HCT116 (cell line): ENCODE measurements around the gene ACVR1. TPM values are rescaled to one million over a fixed set of nuclear protein-coding genes. Genes with fewer than 3 reads are reported as not detected.

Experiments used
- ATAC-seq: fragments of 200-7000 bp; cut with Tn5 transposase; 2 replicates; pipeline ENCODE4 v1.9.1; 2020; ENCODE audit warnings: mild to moderate bottlenecking, moderate library complexity
- BruUV-seq: library from RNA; stranded (reverse); fragments of 400-500 nt; replicated peaks from 2 replicates; lab custom pipeline; 2021; lab: Mats Ljungman, UMichigan
- CTCF ChIA-PET: fragments of 300-600 bp; sonication (Branson Sonifier 250); formaldehyde crosslinking; loops from one replicate; lab custom pipeline; 2021; ENCODE audit warnings: antibody characterized with exemption; lab: Charles Lee
- POLR2A ChIA-PET: fragments of 300-600, 350-600 bp; sonication (Branson Sonifier 250); formaldehyde crosslinking; loops from one replicate; lab custom pipeline; 2021; ENCODE audit warnings: antibody characterized with exemption; lab: Charles Lee
- RAD21 ChIA-PET, 2 experiments: fragments of 300-600 bp; sonication (Branson Sonifier 250); formaldehyde crosslinking; loops; one replicate each; lab custom pipeline; 2023; ENCODE audit warnings: low total read pairs in 2 of 2; ENCODE audit not compliant: uncharacterized antibody in 2 of 2, unreplicated experiment in 2 of 2, low non-redundant PET in 1 of 2; lab: Charles Lee
- DNase-seq: peaks from one replicate; pipeline ENCODE4 v3.0.0-alpha.2; 2010; ENCODE audit warnings: low read depth, low spot score
- H2AFZ ChIP-seq: fragments of 200-600 bp; shearing (Covaris generic), sonication (generic); 2 replicates; pipeline ENCODE4 v1.6.1; 2017; ENCODE audit warnings: low read depth, mixed run types, mixed read lengths, antibody characterized with exemption, low read length; ENCODE audit not compliant: poor library complexity, severe bottlenecking
- H3K27ac ChIP-seq: 2 replicates; pipeline ENCODE4 v1.5.1; 2012; ENCODE audit warnings: low read depth, low read length
- H3K27me3 ChIP-seq: fragments of 200-600 bp; sonication (generic); 2 replicates; pipeline ENCODE4 v1.6.1; 2016; ENCODE audit warnings: mixed run types, low read length, mixed read lengths; ENCODE audit not compliant: insufficient read depth
- H3K36me3 ChIP-seq, 2 experiments: fragments of 200-500 bp in 1 of 2; fragments of 200-600 bp in 1 of 2; sonication (Bioruptor generic) in 1 of 2; sonication (generic) in 1 of 2; 2 replicates each; pipeline versions ENCODE4 v1.5.1 to v1.6.1; 2014 to 2016; ENCODE audit warnings: low read length in 2 of 2, inconsistent platforms in 1 of 2, mixed read lengths in 1 of 2, mixed run types in 1 of 2; ENCODE audit not compliant: insufficient read depth in 2 of 2, control insufficient read depth in 1 of 2
- H3K4me1 ChIP-seq, 2 experiments: fragments of 200-600 bp in 1 of 2; sonication (generic) in 1 of 2; 2 replicates each; pipeline versions ENCODE4 v1.5.1 to v1.6.1; 2012 to 2017; ENCODE audit warnings: low read length in 2 of 2, inconsistent platforms in 1 of 2, mild to moderate bottlenecking in 1 of 2, mixed read lengths in 1 of 2, mixed run types in 1 of 2, moderate library complexity in 1 of 2; ENCODE audit not compliant: insufficient read depth in 2 of 2, control insufficient read depth in 1 of 2
- H3K4me2 ChIP-seq: fragments of 200-600 bp; sonication (generic); 2 replicates; pipeline ENCODE4 v1.6.1; 2017; ENCODE audit warnings: mixed run types, low read length, mixed read lengths
- H3K4me3 ChIP-seq, 2 experiments: fragments of 200-600 bp in 1 of 2; sonication (generic) in 1 of 2; replicated peaks in 1 of 2; 2 replicates each; pipeline ENCODE4 v1.5.1; 2011 to 2016; ENCODE audit warnings: low read length in 2 of 2, control low read depth in 1 of 2, low read depth in 1 of 2, mild to moderate bottlenecking in 1 of 2, mixed read lengths in 1 of 2, mixed run types in 1 of 2
- H3K79me2 ChIP-seq: fragments of 200-600 bp; sonication (generic); 2 replicates; pipeline ENCODE4 v1.6.1; 2017; ENCODE audit warnings: mild to moderate bottlenecking, mixed run types, low read length, moderate library complexity, mixed read lengths; ENCODE audit not compliant: insufficient read depth
- H3K9ac ChIP-seq: fragments of 200-600 bp; sonication (generic); 2 replicates; pipeline ENCODE4 v1.6.1; 2016; ENCODE audit warnings: low read length, mixed read lengths
- H3K9me2 ChIP-seq: fragments of 200-600 bp; sonication (generic), shearing (Covaris generic); 2 replicates; pipeline ENCODE4 v1.6.1; 2017; ENCODE audit warnings: mixed run types, mild to moderate bottlenecking, moderate library complexity; ENCODE audit not compliant: insufficient read depth
- H3K9me3 ChIP-seq, 2 experiments: fragments of 200-500 bp in 1 of 2; fragments of 200-600 bp in 1 of 2; sonication (Bioruptor generic) in 1 of 2; sonication (generic) in 1 of 2; 2 replicates each; pipeline ENCODE4 v1.6.1; 2014 to 2017; ENCODE audit warnings: low read length in 2 of 2, mixed read lengths in 2 of 2, inconsistent platforms in 1 of 2, low read depth in 1 of 2, mild to moderate bottlenecking in 1 of 2, mixed run types in 1 of 2, moderate library complexity in 1 of 2; ENCODE audit not compliant: control insufficient read depth in 1 of 2, insufficient read depth in 1 of 2
- H4K20me1 ChIP-seq: fragments of 200-600 bp; sonication (generic), shearing (Covaris generic); 2 replicates; pipeline ENCODE4 v1.6.1; 2017; ENCODE audit warnings: mixed run types, mild to moderate bottlenecking, moderate library complexity; ENCODE audit not compliant: insufficient read depth
- CBX3 ChIP-seq: IDR thresholded peaks from 2 replicates; pipeline ENCODE4 v1.6.1; 2012; ENCODE audit warnings: low read depth
- CEBPB ChIP-seq: IDR thresholded peaks from 2 replicates; pipeline ENCODE4 v1.6.1; 2012; ENCODE audit warnings: low read depth
- CTCF ChIP-seq, 3 experiments: fragments of 200-600 bp in 1 of 3; sonication (generic) in 1 of 3; IDR thresholded peaks in 2 of 3; conservative IDR thresholded peaks in 1 of 3; 2 replicates each; pipeline ENCODE4 v1.5.1; 2012 to 2017; ENCODE audit warnings: low read depth in 2 of 3, low read length in 2 of 3, antibody characterized with exemption in 1 of 3, borderline replicate concordance in 1 of 3, control low read depth in 1 of 3, mild to moderate bottlenecking in 1 of 3, mixed read lengths in 1 of 3, mixed run types in 1 of 3, moderate library complexity in 1 of 3; ENCODE audit not compliant: insufficient read depth in 1 of 3
- EGR1 ChIP-seq: IDR thresholded peaks from 2 replicates; pipeline ENCODE4 v1.6.1; 2012; ENCODE audit warnings: low read depth
- ELF1 ChIP-seq: IDR thresholded peaks from 2 replicates; pipeline ENCODE4 v1.6.1; 2012; ENCODE audit warnings: low read depth, borderline replicate concordance
- EZH2 ChIP-seq: fragments of 200-600 bp; sonication (generic); IDR thresholded peaks from 2 replicates; pipeline ENCODE4 v1.6.1; 2017; ENCODE audit warnings: antibody characterized with exemption, mixed run types
- EZH2phosphoT487 ChIP-seq: fragments of 200-600 bp; IDR thresholded peaks from 2 replicates; pipeline ENCODE4 v1.6.1; 2018; ENCODE audit warnings: antibody characterized with exemption, borderline replicate concordance
- FOSL1 ChIP-seq: IDR thresholded peaks from 2 replicates; pipeline ENCODE4 v1.6.1; 2012; ENCODE audit warnings: low read depth
- JUND ChIP-seq: IDR thresholded peaks from 2 replicates; pipeline ENCODE4 v1.6.1; 2012
- MAX ChIP-seq: IDR thresholded peaks from 2 replicates; pipeline ENCODE4 v1.6.1; 2012
- POLR2A ChIP-seq: IDR thresholded peaks from 2 replicates; pipeline ENCODE4 v1.7.0; 2011; ENCODE audit warnings: borderline replicate concordance; ENCODE audit not compliant: insufficient read depth, insufficient read length; ENCODE audit errors: extremely low read depth
- POLR2AphosphoS5 ChIP-seq: IDR thresholded peaks from 2 replicates; pipeline ENCODE4 v1.6.1; 2011; ENCODE audit warnings: mild to moderate bottlenecking, low read depth, low read length, moderate library complexity
- SP1 ChIP-seq: IDR thresholded peaks from 2 replicates; pipeline ENCODE4 v1.6.1; 2012; ENCODE audit warnings: low read depth
- SRF ChIP-seq: IDR thresholded peaks from 2 replicates; pipeline ENCODE4 v1.6.1; 2012; ENCODE audit warnings: low read depth
- TCF7L2 ChIP-seq: IDR thresholded peaks from 2 replicates; pipeline ENCODE4 v1.7.0; 2011; ENCODE audit warnings: borderline replicate concordance, inconsistent platforms; ENCODE audit not compliant: insufficient read depth, insufficient read length; ENCODE audit errors: extremely low read depth
- ZFX ChIP-seq: fragments of 450-650 bp; IDR thresholded peaks from 2 replicates; pipeline ENCODE4 v1.6.1; 2017
- ZNF274 ChIP-seq: fragments of 200-500 bp; sonication (Bioruptor generic); IDR thresholded peaks from 2 replicates; pipeline ENCODE4 v1.6.1; 2014; ENCODE audit warnings: mild to moderate bottlenecking, low read depth, low read length, inconsistent platforms
- intact Hi-C: fragments of 100-400 bp; cut with micrococcal nuclease; formaldehyde crosslinking; loops from 2 replicates; pipeline ENCODE4 v1.10.0; 2022
- total RNA-seq: library from RNA; stranded (reverse); gene quantifications from one replicate; pipeline ENCODE4 v1.2.1, GENCODE V29; 2021; ENCODE audit not compliant: unreplicated experiment

Gene ACVR1
- total RNA-seq, 1 experiment from 2014 or later: 16.9 TPM

GRCh38 chr2:157744571-157745076, 131.5 kb downstream of the ACVR1 start:
- H3K4me2 ChIP-seq: no peak overlapping the region
- RAD21 ChIA-PET: no interaction called here
- intact Hi-C loops: no loop called here
- H3K9me3 ChIP-seq: no peaks in the 10 kb centered on the region
- H3K79me2 ChIP-seq: no peaks in the 10 kb centered on the region
- H3K27me3 ChIP-seq: no peaks in the 10 kb centered on the region
- POLR2A ChIA-PET: no interaction called here
- H2AFZ ChIP-seq: no peak overlapping the region
- H3K9ac ChIP-seq: no peak overlapping the region
- no peaks in the 10 kb centered on the region for H3K4me1 ChIP-seq
- no peaks in the 10 kb centered on the region for H3K9me2 ChIP-seq
- TF ChIP-seq EGR1 (no peak), CEBPB (no peak), TCF7L2 (no peak), POLR2AphosphoS5 (no peak), FOSL1 (no peak), ELF1 (no peak), EZH2 (no peak), SRF (no peak), ZNF274 (no peak)
- no TSS peak for BruUV-seq
- H3K4me3 ChIP-seq: no peak overlapping the region
- no peaks in the 10 kb centered on the region; a peak in 1 of 4 replicates for H3K36me3 ChIP-seq
- ATAC-seq: no peak
- CTCF ChIA-PET: no interaction called here
- DNase-seq: no peak
- no peaks in the 10 kb centered on the region for H4K20me1 ChIP-seq
- H3K27ac ChIP-seq: no peak overlapping the region

- Histone ChIP-seq H3K27me3 (no peaks in the 10 kb centered on the region), H3K27ac (no peak overlapping the region), H3K79me2 (no peaks in the 10 kb centered on the region), H3K4me3 (no peak overlapping the region), H3K4me1 (no peaks in the 10 kb centered on the region), H3K9ac (no peak overlapping the region), H4K20me1 (no peaks in the 10 kb centered on the region), H3K9me2 (no peaks in the 10 kb centered on the region), H3K4me2 (no peak overlapping the region), H2AFZ (no peak overlapping the region), H3K36me3 (no peaks in the 10 kb centered on the region; a peak in 1 of 4 replicates), H3K9me3 (no peaks in the 10 kb centered on the region)
- BruUV-seq: no TSS peak
- ChIA-PET CTCF (no interaction called here), RAD21 (no interaction called here), POLR2A (no interaction called here)
- intact Hi-C loops: no loop called here
- no peak for ATAC-seq
- TF ChIP-seq SP1: no peak
- TF ChIP-seq CBX3: no peak
- TF ChIP-seq EGR1: no peak
- no peak for TF ChIP-seq EZH2
- TF ChIP-seq CTCF (IDR thresholded peaks at IDR 0.05 in 2 of 3, conservative IDR thresholded peaks at IDR 0.05 in 1 of 3; ENCODE audit: borderline replicate concordance in 1 of 3, insufficient read depth in 1 of 3, low read depth in 2 of 3, low read length in 2 of 3): no peak
- TF ChIP-seq CEBPB: no peak
- TF ChIP-seq EZH2phosphoT487: no peak
- no peak for TF ChIP-seq MAX
- TF ChIP-seq SRF: no peak
- TF ChIP-seq POLR2A: no peak
- no peak for TF ChIP-seq POLR2AphosphoS5
- TF ChIP-seq ZFX: no peak
- TF ChIP-seq JUND: no peak
- TF ChIP-seq ZNF274: no peak
- no peak for TF ChIP-seq FOSL1
- no peak for DNase-seq
Observed at GRCh38 chr2:157743051-157743450, 133.1 kb downstream of the ACVR1 start.
